ENCODE measurements around the gene AIDA. TPM values are rescaled to one million over a fixed set of nuclear protein-coding genes. Genes with fewer than 3 reads are reported as not detected.

Gene AIDA
- total RNA-seq, 1 experiment from 2014 or later, result 73.1 TPM

GRCh38 chr1:222734740-222735139 lies 22.4 kb upstream of the AIDA start:
- no peaks in the 10 kb centered on the region for H3K27me3 ChIP-seq (ENCODE audit: control insufficient read depth, insufficient read depth, low read length)
- CTCF ChIA-PET, result no interaction called here
- H3K4me3 ChIP-seq (ENCODE audit: low read depth in 2 of 2, low read length in 2 of 2), result no peak overlapping the region
- H3K27ac ChIP-seq (ENCODE audit: low read length), result no peak overlapping the region
- H3K36me3 ChIP-seq (ENCODE audit: control insufficient read depth, insufficient read depth, low read length), result peaks cover 38% of the 10 kb centered on the region
- ATAC-seq (no peak), DNase-seq (ENCODE audit: low read depth, low spot score) (no peak)
- in situ Hi-C loops (cut with HindIII; ENCODE audit: low pct_unique_long_range_greater_than_20kb, low sequenced_read_pairs), result loop anchor here (25.0 kb wide), 1 partner anchor 353 kb away; no protein-coding TSS in a partner anchor
- H3K4me1 ChIP-seq (ENCODE audit: control insufficient read depth, insufficient read depth, low read length), result no peaks in the 10 kb centered on the region; the same call in 1 of the 2 replicates
- H3K9me3 ChIP-seq (ENCODE audit: control insufficient read depth, insufficient read depth, low read depth, low read length), result no peaks in the 10 kb centered on the region
- POLR2A ChIA-PET, result no interaction called here
- BruUV-seq (replicated peaks), result no TSS peak
- intact Hi-C loops (cut with micrococcal nuclease; ENCODE audit: unreplicated experiment), result loop anchor here (5.0 kb wide), 1 partner anchor 348 kb away; no protein-coding TSS in a partner anchor
- no peak for TF ChIP-seq SIN3A (IDR thresholded peaks at IDR 0.05; ENCODE audit: borderline replicate concordance, insufficient read depth, low read depth, low read length)
- TF ChIP-seq REST (IDR thresholded peaks at IDR 0.05; ENCODE audit: insufficient read depth in 1 of 2, low read depth in 2 of 2, low read length in 1 of 2), result no peak
- TF ChIP-seq TCF7L2 (IDR thresholded peaks at IDR 0.05; ENCODE audit: low read depth, low read length), result no peak
- no peak for TF ChIP-seq CTCF (IDR thresholded peaks at IDR 0.05)
- TF ChIP-seq POLR2AphosphoS5 (IDR thresholded peaks at IDR 0.05; ENCODE audit: low read depth, low read length), result no peak

- Histone ChIP-seq H3K9me3 (ENCODE audit: control insufficient read depth, insufficient read depth, low read depth, low read length) (no peaks in the 10 kb centered on the region), H3K4me1 (ENCODE audit: control insufficient read depth, insufficient read depth, low read length) (no peaks in the 10 kb centered on the region; the same call in 1 of the 2 replicates), H3K27ac (ENCODE audit: low read length) (no peak overlapping the region), H3K4me3 (ENCODE audit: low read depth in 2 of 2, low read length in 2 of 2) (no peak overlapping the region), H3K27me3 (ENCODE audit: control insufficient read depth, insufficient read depth, low read length) (no peaks in the 10 kb centered on the region), H3K36me3 (ENCODE audit: control insufficient read depth, insufficient read depth, low read length) (peaks cover 59% of the 10 kb centered on the region)
- CTCF ChIA-PET, result interaction anchor here (0.6 kb wide), 1 partner anchor 1766 kb away, joined by 3 read pairs; no protein-coding TSS in a partner anchor
- no peak for DNase-seq (ENCODE audit: low read depth, low spot score)
- intact Hi-C loops (cut with micrococcal nuclease; ENCODE audit: unreplicated experiment) (no loop called here), in situ Hi-C loops (cut with HindIII; ENCODE audit: low pct_unique_long_range_greater_than_20kb, low sequenced_read_pairs) (loop anchor here (25.0 kb wide), 1 partner anchor 355 kb away; no protein-coding TSS in a partner anchor)
- TF ChIP-seq SIN3A (IDR thresholded peaks at IDR 0.05; ENCODE audit: borderline replicate concordance, insufficient read depth, low read depth, low read length) (no peak), CTCF (IDR thresholded peaks at IDR 0.05) (no peak), REST (IDR thresholded peaks at IDR 0.05; ENCODE audit: insufficient read depth in 1 of 2, low read depth in 2 of 2, low read length in 1 of 2) (no peak), TCF7L2 (IDR thresholded peaks at IDR 0.05; ENCODE audit: low read depth, low read length) (no peak), POLR2AphosphoS5 (IDR thresholded peaks at IDR 0.05; ENCODE audit: low read depth, low read length) (no peak)
- no peak for ATAC-seq
- BruUV-seq (replicated peaks), result no TSS peak
- POLR2A ChIA-PET, result interaction anchor here (0.6 kb wide), 1 partner anchor 9 kb away, joined by 4 read pairs; no protein-coding TSS in a partner anchor
Measured at GRCh38 chr1:222732216-222733159, 20.2 kb upstream of the AIDA start.

Measured in Panc1 (cell line).